SK-N-DZ (cell line): ENCODE data around the gene EPB41L4A.
"Not testable (repeated sequence)": the region's sequence is repeated elsewhere in the genome, so short reads cannot be mapped to it uniquely, and the experiment has no call there.

Source experiments
- DNase-seq: peaks from one replicate; pipeline ENCODE4 v3.0.0-alpha.2; 2015; ENCODE audit warnings: low spot score

Gene EPB41L4A

DNA sequence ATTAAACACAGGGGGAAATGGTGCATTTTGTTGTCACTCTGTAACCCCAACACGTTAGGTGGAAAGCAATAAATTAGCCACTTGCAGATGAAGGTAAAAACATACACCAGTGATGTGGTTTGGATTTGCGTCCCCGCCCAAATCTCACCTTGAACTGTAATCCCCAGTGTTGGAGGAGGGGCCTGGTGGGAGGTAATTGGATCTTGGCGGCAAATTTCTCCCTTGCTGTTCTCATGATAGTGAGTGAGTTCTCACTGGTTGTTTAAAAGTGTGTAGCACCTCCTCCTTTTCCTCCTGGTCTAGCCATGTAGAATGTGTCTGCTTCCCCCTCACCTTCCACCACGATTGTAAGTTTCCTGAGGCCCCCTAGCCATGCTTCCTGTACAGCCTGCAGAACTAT, 17.2 kb downstream of the EPB41L4A start:
- no peak for DNase-seq

GRCh38 chr5:112397690-112398089, 21.4 kb downstream of the EPB41L4A start:
- no peak for DNase-seq

DNA sequence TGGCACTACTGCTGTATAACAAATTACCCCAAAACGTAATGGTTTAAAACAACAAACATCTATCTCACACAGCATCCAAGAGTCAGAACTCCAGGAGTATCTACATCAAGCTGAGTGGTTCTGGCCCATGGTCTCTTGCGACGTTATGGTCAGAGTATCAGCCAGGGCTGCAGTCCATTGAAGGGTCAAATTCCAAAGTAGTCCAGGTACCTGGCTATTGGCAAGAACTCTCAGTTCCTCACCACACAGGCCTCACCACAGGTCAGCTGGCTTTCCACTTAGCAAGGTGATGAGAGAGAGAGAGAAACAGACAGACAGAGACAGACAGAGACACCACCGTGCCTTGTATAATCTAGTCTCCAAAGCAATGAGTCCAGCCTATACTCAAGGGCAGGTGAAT, 22.6 kb downstream of the EPB41L4A start:
- DNase-seq = no peak

- DNase-seq = not testable (repeated sequence)
These were observed 23.8 kb downstream of the EPB41L4A start for GRCh38 chr5:112395299-112395698.

GRCh38 chr5:112390327-112390726, 28.8 kb downstream of the EPB41L4A start:
- no peak for DNase-seq

GRCh38 chr5:112388739-112389138, 30.3 kb downstream of the EPB41L4A start:
- DNase-seq = no peak

DNA sequence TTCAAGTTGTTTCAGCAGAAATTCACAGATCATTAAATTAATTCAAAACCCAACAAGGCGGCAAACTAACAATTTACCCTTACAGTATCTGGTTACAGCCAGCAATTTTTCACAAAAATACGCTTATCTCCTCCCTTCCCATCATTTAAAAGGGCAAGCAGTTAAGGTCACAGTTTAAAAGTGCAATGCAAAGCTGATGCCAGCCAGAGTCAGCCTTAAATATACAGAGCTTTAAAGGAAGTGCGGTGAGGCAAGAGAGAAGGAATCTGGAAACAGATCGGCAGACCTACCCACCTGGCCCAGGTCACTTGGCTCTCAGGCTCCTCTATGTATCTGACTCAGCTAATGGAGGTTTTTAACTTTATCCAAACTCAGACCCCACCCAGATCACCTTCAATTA, 31.0 kb downstream of the EPB41L4A start:
- DNase-seq = no peak

- DNase-seq = no peak
These were observed 32.3 kb downstream of the EPB41L4A start for GRCh38 chr5:112386766-112387165.

DNA sequence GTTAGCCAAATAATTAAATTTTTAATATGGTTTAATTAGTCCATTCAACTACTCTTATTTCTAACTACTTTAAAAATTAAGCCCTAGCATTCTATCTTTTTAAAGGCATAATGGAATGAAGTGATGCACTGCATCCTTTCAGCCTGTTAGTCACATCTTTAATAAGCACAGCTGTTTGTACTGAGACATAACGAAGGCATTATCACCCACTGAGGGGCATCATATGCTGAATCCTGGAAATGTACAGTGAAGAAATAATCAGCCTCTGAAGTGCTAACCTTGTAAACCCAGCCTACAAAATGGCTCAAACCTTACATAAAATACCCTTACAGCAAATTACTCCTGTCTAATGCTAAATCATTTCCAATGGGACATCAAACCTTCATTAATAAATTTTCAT, 33.1 kb downstream of the EPB41L4A start:
- DNase-seq = no peak

- DNase-seq = no peak
These were observed 33.5 kb downstream of the EPB41L4A start for GRCh38 chr5:112385566-112385965.

GRCh38 chr5:112384523-112384922, 34.6 kb downstream of the EPB41L4A start:
- no peak for DNase-seq

GRCh38 chr5:112382886-112383285, 36.2 kb downstream of the EPB41L4A start:
- DNase-seq = no peak

GRCh38 chr5:112381521-112381920, 37.6 kb downstream of the EPB41L4A start:
- DNase-seq = no peak

- no peak for DNase-seq
These were observed 39.3 kb downstream of the EPB41L4A start for GRCh38 chr5:112379542-112380325.

DNA sequence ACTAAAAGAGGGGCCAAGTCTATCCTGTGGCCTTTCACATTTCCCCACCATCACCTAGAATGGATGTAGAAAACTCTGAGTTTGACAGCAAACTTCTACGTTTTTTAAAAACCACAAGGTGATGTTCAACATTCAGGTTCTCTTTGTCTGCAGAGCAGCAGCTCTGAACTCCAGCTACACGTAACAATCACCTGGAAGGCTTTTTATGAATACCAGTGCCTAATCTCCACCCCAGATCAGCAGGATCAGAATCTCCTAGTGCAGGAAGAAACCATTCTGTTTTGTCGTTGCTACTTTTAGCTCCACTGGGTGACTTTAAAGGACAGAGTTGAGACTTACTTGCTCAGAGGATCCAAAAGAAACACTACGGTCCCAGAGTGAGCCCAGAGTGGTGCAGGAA, 44.3 kb downstream of the EPB41L4A start:
- no peak for DNase-seq

- no peak for DNase-seq
These were observed 44.7 kb downstream of the EPB41L4A start for GRCh38 chr5:112374356-112374755.

- no peak for DNase-seq
These were observed 45.2 kb downstream of the EPB41L4A start for GRCh38 chr5:112373885-112374284.

DNA sequence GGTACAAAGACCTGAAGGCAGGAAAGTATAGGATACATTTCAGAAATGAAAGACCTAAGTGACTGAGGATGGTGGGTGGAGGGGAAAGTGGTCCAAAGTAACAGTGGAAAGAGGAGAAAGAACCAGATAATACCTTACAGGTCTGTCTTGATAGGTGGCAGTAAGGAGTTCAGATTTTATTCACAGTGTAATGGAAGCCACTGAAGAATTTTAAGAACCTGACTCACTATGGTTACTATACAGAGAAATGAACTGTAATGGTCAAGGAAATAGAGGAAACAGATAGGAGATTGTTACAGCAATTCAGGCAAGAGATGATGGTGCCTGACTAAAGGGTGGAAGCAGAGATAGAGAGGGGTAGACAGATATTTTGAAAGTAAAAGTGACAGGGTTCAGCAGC, 46.5 kb downstream of the EPB41L4A start:
- DNase-seq = no peak

DNA sequence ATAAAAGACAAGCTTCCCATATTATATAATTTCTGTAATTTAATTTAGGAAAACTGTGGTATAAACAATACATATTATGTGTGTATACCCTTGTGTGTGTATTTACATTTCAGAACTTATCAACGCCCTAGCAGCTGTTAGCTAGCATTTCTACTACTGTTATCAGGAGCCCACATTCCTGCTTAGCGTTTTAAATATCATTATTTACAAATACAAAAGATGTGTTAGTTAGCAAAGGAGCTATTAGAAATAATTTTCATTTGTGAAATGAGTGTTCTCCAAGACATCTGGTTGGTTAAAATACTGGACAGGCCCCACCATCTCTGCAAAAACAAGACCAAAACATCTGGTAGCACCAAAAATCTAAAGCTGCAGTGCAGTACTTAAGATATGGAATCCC, 48.0 kb downstream of the EPB41L4A start:
- DNase-seq = no peak

DNA sequence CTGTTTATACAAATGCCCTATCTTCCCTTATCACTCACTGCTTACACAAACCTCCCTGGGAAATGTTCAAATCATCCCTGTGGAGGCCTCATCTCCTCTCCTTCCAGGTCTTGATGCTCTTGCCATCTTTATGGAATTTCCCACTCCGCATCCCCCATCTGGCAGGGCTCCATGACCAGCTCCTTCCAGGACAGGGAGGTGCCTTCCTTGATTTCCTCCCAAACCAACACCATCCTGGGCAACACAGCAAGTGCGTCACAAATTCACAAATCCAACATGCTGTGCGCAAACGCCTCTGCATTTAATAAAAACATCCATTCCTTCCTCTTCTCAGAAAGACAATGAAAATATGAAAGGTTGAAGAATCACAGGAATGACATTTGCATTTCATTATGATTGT, 51.7 kb downstream of the EPB41L4A start:
- DNase-seq = no peak

- DNase-seq = peak; percentile 8
These were observed 52.1 kb downstream of the EPB41L4A start for GRCh38 chr5:112366987-112367386.

DNA sequence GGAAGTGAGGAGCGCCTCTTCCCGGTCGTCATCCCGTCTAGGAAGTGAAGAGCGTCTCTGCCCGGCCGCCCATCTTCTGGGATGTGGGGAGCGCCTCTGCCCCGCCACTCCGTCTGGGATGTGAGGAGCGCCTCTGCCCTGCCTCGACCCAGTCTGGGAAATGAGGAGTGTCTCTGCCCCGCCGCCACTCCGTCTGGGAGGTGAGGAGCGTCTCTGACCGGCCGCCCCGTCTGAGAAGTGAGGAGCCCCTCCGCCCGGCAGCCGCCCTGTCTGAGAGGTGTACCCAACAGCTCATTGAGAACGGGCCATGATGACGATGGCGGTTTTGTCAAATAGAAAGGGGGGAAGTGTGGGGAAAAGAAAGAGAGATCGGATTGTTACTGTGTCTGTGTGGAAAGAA, 58.3 kb downstream of the EPB41L4A start:
- not testable (repeated sequence) for DNase-seq

DNA sequence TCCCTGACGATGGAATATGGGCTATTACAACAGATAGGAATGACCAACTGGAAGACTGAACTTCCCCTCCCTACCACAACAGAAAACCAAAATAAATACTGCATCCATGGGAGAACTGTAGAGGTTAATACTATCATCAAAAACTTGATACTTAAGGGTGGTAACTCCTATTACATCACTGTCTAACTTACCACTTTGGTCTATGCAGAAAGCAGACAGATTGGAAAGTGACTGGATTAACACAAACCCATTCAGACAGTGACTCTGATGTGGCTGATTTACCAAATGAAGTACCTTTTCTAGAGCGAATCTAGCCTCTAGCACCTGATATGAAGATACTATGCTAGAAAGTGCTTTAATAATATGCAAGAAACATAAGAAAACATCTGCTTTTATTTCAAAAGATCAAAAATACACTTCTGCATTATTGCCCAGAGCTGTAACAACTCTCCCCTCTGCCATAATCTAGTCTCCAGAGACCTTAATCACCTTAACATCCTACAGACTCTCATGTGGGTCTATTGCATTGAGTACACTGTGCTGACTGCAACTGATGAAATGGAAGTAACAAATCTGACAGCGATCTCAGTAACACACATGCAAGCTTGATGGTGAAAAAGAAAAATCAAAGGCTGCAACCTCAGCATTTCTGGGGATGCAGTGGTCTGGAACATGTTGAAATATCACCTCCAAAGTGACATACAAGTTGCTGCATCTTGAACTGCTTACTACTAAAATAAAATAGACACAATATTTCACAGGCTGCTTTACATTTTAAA, 62.7 kb downstream of the EPB41L4A start:
- DNase-seq = no peak
